Skeletal muscle satellite cell (primary cell): ENCODE data around the gene NSDHL. TPM values are rescaled to one million over a fixed set of nuclear protein-coding genes. Genes with fewer than 3 reads are reported as not detected.
"Not testable (repeated sequence)": the region's sequence is repeated elsewhere in the genome, so short reads cannot be mapped to it uniquely, and the experiment has no call there.

Source experiments
- H3K27me3 ChIP-seq: 2 replicates; pipeline ENCODE4 v1.7.0; 2013; ENCODE audit warnings: low read length; ENCODE audit not compliant: control insufficient read depth, insufficient read depth
- H3K36me3 ChIP-seq: 2 replicates; pipeline ENCODE4 v1.7.0; 2013; ENCODE audit warnings: mild to moderate bottlenecking, control low read depth, low read length; ENCODE audit not compliant: insufficient read depth
- H3K4me1 ChIP-seq: 2 replicates; pipeline ENCODE4 v1.7.0; 2013; ENCODE audit warnings: low read length; ENCODE audit not compliant: control insufficient read depth, insufficient read depth
- H3K4me2 ChIP-seq: 2 replicates; pipeline ENCODE4 v1.7.0; 2013; ENCODE audit warnings: mild to moderate bottlenecking, low read length
- H3K4me3 ChIP-seq: 2 replicates; pipeline ENCODE4 v1.7.0; 2013; ENCODE audit warnings: low read length
- H3K9ac ChIP-seq: 2 replicates; pipeline ENCODE4 v1.7.0; 2013; ENCODE audit warnings: mild to moderate bottlenecking, low read depth, low read length, moderate library complexity
- H3K9me3 ChIP-seq: replicated peaks from 2 replicates; pipeline ENCODE4 v1.7.0; 2013; ENCODE audit warnings: mild to moderate bottlenecking, control low read depth, low read length
- total RNA-seq: library from RNA; depleted of rRNA; stranded (reverse); fragments of >200 nt; gene quantifications from 2 replicates; pipeline ENCODE4 v1.2.3, GENCODE V29; 2012; rRNA removed

NSDHL gene
- total RNA-seq: 12.7 and 20.5 TPM in 2 replicates

DNA sequence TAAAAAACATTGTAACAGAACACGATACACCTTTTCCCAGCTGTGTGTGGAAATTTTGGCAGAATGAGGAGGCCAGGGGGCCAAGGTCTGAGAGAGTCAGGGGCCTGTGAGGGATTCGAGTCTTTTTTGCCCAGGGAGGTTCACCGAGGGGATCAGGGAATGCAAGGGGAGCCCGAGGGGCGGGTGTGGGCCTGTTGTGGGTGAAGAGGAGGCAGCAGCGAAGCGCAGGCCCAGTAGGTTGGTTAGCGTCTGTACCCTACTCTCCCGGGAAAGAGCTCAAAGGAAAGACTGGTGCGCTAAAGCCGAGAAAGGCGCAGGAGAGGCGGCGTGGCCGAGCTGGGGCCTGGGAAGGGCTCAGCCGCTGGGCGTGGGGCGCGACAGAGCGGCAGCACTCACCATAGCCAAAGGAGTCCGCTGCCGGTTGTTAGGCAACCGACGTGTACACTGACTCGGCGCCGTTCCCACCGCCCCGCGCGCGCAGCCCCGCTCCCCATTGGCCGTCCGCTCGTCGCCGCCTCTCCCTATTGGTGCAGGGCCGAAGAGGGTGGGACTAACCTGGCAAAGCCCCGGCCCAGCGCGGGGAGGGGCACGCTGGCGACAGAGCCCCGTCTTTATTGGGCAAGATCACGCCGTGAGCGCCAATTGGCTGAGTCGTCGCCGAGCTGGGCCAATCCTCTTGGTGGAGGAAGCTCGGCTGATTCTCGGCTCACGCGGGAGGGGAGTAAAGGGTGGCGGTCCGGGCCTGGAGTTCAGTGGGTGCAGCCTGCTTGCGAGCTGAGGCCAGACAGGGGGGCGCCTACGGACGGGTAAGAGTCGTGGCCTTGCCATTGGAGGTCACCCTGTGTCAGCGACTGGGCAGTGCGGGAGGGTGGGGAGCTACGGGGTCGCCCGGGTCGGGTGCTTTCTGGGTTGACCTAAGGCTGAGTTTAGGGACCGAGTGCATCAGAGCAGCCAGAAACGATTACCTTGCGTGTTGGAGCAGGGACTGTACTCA lies at the start of gene NSDHL, which contains the start of gene CETN2:
NSDHL (plus strand) TSS at position 752 of the 994 bp plus-strand sequence. CDS start 15,262 bp downstream, outside the sequence.
CETN2 (minus strand) TSS at position 446 of the 994 bp plus-strand sequence; CDS start at position 399, 47 bp downstream.
- no peaks in the 10 kb centered on the region for H3K9me3 ChIP-seq
- H3K36me3 ChIP-seq: peaks cover 10% of the 10 kb centered on the region
- H3K4me2 ChIP-seq: peak within 1 kb of the TSS; percentile 92
- H3K27me3 ChIP-seq: no peaks in the 10 kb centered on the region
- H3K4me3 ChIP-seq: peak within 1 kb of the TSS; percentile 88
- no peaks in the 10 kb centered on the region for H3K4me1 ChIP-seq
- peak within 1 kb of the TSS; percentile 94 for H3K9ac ChIP-seq

- not testable (repeated sequence) for H3K27me3 ChIP-seq, H3K9me3 ChIP-seq, H3K4me1 ChIP-seq, H3K4me3 ChIP-seq, H3K4me2 ChIP-seq, H3K36me3 ChIP-seq, H3K9ac ChIP-seq
These were observed 43.8 kb upstream of the NSDHL start for GRCh38 chrX:152787062-152787461.

DNA sequence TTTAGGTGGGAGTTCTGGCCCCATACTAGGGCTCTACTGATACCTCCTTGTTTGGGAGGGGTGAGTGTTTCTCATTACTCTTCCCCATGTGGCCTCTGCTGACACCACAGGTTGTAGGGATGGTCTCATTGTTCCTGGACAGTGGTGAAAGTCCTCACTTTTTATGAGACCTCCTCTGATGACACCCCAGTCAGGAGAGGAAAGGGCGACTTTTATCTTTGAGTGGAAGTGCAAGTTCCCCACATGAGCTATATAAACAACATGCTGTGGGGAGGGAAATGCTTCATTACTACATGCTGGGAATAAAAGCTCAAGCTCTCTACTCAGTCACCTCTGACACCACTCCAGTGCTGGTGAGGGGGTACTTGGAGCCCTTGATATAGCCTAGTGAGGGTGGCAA lies 31.9 kb upstream of the NSDHL start:
- no peaks in the 10 kb centered on the region for H3K4me1 ChIP-seq
- H3K9me3 ChIP-seq: no peaks in the 10 kb centered on the region
- H3K36me3 ChIP-seq: no peaks in the 10 kb centered on the region
- H3K4me2 ChIP-seq: no peak overlapping the region
- H3K27me3 ChIP-seq: no peaks in the 10 kb centered on the region
- no peak overlapping the region for H3K9ac ChIP-seq
- H3K4me3 ChIP-seq: no peak overlapping the region

GRCh38 chrX:152806035-152806434 lies 24.8 kb upstream of the NSDHL start:
- no peaks in the 10 kb centered on the region for H3K27me3 ChIP-seq
- H3K4me1 ChIP-seq: no peaks in the 10 kb centered on the region
- no peaks in the 10 kb centered on the region for H3K36me3 ChIP-seq
- no peak overlapping the region for H3K4me3 ChIP-seq
- H3K9ac ChIP-seq: no peak overlapping the region
- no peaks in the 10 kb centered on the region for H3K9me3 ChIP-seq
- H3K4me2 ChIP-seq: no peak overlapping the region

GRCh38 chrX:152810403-152810802 lies 20.5 kb upstream of the NSDHL start:
- Histone ChIP-seq H3K4me2 (no peak overlapping the region), H3K4me3 (no peak overlapping the region), H3K9me3 (no peaks in the 10 kb centered on the region), H3K9ac (no peak overlapping the region), H3K4me1 (no peaks in the 10 kb centered on the region), H3K36me3 (no peaks in the 10 kb centered on the region), H3K27me3 (peaks cover 3% of the 10 kb centered on the region)

DNA sequence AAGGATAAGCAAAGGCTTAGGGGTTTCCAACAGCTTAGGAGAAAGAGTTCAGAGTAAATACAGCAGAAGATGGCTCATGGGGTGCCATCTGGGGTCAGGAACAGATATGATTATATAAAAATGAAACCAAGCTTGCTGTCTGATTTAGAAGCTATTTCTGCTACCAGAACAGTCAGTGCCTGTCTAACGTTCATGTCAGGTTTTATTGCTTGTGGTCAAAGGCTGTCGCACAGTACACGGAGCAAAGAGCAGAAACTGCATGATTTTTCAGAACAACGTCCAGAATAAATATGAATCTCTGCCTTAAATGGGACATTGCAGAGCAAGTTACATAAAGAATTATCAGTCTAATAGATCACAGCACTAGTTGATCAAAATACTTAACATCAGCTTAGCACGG lies 17.7 kb upstream of the NSDHL start:
- Histone ChIP-seq H3K27me3 (peaks cover 3% of the 10 kb centered on the region), H3K4me1 (no peaks in the 10 kb centered on the region), H3K4me3 (no peak overlapping the region), H3K9me3 (no peaks in the 10 kb centered on the region), H3K4me2 (no peak overlapping the region), H3K36me3 (no peaks in the 10 kb centered on the region), H3K9ac (no peak overlapping the region)

DNA sequence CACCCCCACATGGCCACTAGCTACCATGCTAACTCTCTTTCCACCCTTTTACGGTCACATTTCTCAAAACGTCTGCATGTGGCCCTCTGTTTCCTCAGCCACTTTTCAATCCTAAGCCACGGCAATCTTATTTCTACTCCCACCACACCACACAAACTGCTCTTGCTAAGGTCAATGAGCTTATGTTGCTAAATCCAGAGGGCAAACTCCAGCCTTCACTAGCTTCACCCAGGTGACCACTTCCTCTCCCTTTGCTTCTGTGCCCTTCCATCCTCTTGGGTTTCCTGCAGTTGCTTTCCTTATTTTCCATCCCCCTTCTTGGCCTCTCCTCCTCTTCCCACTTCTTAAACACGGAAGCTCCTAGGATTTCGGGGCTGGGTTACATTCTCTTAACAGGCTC lies 16.8 kb upstream of the NSDHL start:
- Histone ChIP-seq H3K9ac (no peak overlapping the region), H3K4me1 (no peaks in the 10 kb centered on the region), H3K4me2 (no peak overlapping the region), H3K4me3 (no peak overlapping the region), H3K9me3 (no peaks in the 10 kb centered on the region), H3K27me3 (peaks cover 3% of the 10 kb centered on the region), H3K36me3 (no peaks in the 10 kb centered on the region)

- H3K9ac ChIP-seq: no peak overlapping the region
- H3K4me3 ChIP-seq: no peak overlapping the region
- H3K36me3 ChIP-seq: no peaks in the 10 kb centered on the region
- H3K4me2 ChIP-seq: no peak overlapping the region
- H3K4me1 ChIP-seq: peaks cover 8% of the 10 kb centered on the region
- no peaks in the 10 kb centered on the region for H3K9me3 ChIP-seq
- peaks cover 3% of the 10 kb centered on the region for H3K27me3 ChIP-seq
These were observed 13.6 kb upstream of the NSDHL start for GRCh38 chrX:152817078-152817764.

GRCh38 chrX:152818356-152818755 lies 12.5 kb upstream of the NSDHL start:
- Histone ChIP-seq H3K27me3 (peaks cover 3% of the 10 kb centered on the region), H3K4me2 (no peak overlapping the region), H3K4me3 (no peak overlapping the region), H3K9me3 (no peaks in the 10 kb centered on the region), H3K9ac (no peak overlapping the region), H3K36me3 (no peaks in the 10 kb centered on the region), H3K4me1 (peaks cover 8% of the 10 kb centered on the region)

DNA sequence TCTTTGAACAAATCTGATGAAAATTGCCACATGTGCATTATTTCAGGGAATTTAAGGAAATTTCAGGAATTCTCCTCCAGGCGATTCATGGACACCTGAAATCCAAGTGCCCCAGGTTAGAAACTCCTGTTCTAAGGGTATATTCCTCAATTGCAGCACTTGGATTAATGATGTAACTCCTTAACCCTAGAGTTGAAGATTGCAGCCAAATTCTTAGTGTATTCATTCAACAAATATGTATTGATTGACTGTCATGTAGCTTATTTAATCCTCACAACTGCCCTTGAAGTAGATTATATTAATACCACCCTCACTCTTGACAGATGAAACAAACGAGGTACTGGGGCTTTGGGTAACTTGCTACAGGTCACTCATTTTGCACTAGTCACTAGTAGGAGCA lies 11.6 kb upstream of the NSDHL start:
- no peaks in the 10 kb centered on the region for H3K27me3 ChIP-seq
- H3K4me1 ChIP-seq: peaks cover 8% of the 10 kb centered on the region
- H3K9me3 ChIP-seq: no peaks in the 10 kb centered on the region
- H3K9ac ChIP-seq: no peak overlapping the region
- peak overlapping the region; percentile 55 for H3K4me2 ChIP-seq
- no peaks in the 10 kb centered on the region for H3K36me3 ChIP-seq
- no peak overlapping the region for H3K4me3 ChIP-seq

- H3K4me2 ChIP-seq: peak overlapping the region; percentile 55
- H3K9me3 ChIP-seq: no peaks in the 10 kb centered on the region
- H3K36me3 ChIP-seq: no peaks in the 10 kb centered on the region
- H3K4me1 ChIP-seq: peaks cover 8% of the 10 kb centered on the region
- H3K27me3 ChIP-seq: no peaks in the 10 kb centered on the region
- no peak overlapping the region for H3K9ac ChIP-seq
- no peak overlapping the region for H3K4me3 ChIP-seq
These were observed 11.1 kb upstream of the NSDHL start for GRCh38 chrX:152819732-152820131.
